ENCODE measurements around the gene GCG.

GCG gene

DNA sequence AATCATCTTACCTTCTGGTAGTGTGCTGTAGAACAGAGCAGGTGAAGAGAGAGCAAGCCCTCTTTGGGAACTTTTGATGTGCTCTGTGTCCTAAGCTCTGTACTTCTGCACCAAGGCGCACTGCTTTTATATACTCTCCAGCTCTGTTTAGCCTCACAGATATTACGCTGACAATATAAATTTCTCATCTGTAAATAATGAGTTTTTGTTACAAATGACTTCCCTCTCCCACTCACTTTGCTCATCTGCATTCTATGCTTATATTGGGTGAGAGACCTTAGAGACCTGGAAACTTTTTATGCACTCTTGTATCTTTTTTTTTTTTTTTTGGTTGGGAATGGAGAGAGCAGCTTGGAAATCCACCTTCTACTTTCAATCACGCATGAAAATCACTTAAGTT is at the start of gene GCG:
GCG (minus strand) TSS at position 101 of the 400 bp plus-strand sequence. CDS start 3,069 bp downstream, outside the sequence.
- TF ChIP-seq, protein P1, sequence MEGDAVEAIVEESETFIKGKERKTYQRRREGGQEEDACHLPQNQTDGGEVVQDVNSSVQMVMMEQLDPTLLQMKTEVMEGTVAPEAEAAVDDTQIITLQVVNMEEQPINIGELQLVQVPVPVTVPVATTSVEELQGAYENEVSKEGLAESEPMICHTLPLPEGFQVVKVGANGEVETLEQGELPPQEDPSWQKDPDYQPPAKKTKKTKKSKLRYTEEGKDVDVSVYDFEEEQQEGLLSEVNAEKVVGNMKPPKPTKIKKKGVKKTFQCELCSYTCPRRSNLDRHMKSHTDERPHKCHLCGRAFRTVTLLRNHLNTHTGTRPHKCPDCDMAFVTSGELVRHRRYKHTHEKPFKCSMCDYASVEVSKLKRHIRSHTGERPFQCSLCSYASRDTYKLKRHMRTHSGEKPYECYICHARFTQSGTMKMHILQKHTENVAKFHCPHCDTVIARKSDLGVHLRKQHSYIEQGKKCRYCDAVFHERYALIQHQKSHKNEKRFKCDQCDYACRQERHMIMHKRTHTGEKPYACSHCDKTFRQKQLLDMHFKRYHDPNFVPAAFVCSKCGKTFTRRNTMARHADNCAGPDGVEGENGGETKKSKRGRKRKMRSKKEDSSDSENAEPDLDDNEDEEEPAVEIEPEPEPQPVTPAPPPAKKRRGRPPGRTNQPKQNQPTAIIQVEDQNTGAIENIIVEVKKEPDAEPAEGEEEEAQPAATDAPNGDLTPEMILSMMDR (IDR thresholded peaks at IDR 0.05; ENCODE audit: control insufficient read depth, extremely low read depth, insufficient read depth) = no peak
- no peak for DNase-seq (ENCODE audit: low read depth)
- no peak within 1 kb of the TSS for H3K4me3 ChIP-seq (ENCODE audit: low read depth, low read length)

DNA sequence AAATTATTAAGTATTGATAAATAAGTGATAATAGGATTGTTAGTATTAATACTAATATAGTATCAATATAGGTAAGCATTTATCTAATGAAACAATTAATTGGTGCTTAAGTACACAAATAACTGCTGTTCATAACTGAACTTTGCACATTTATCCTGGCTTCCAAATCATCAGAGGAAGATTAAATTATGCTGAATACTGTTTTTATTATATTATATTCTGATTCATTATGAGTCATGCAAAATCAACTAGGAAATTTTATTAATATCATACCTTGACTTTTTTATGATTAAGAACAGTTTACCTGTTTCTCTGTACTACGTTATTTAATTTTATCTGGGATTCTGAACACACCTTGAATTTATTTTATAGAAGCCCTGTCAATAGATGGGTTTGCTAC is 48.6 kb upstream of the GCG start:
- no peak overlapping the region for H3K4me3 ChIP-seq (ENCODE audit: low read depth, low read length)
- DNase-seq (ENCODE audit: low read depth) = no peak
- TF ChIP-seq, protein P1 (IDR thresholded peaks at IDR 0.05; ENCODE audit: control insufficient read depth, extremely low read depth, insufficient read depth) = no peak

DNA sequence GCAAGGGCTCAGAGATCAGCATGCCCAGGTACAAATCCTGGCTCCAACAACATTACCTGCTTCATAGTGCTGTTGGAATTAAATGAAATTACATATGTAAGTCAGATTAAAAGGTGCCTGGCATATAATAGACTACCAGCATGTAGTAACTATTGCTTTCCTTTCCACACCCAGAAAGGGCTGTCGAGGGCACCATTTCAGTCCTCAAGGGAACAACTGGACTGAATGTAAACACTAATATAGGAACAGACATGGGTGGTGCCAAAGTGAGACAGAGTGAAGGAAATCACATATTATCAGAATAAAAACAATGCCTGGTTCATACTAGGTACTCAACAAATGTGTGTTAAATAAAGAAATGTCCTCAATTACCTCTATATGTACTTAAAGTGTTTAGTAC is 47.9 kb upstream of the GCG start:
- TF ChIP-seq, protein P1 (IDR thresholded peaks at IDR 0.05; ENCODE audit: control insufficient read depth, extremely low read depth, insufficient read depth) = no peak
- no peak overlapping the region for H3K4me3 ChIP-seq (ENCODE audit: low read depth, low read length)
- DNase-seq (ENCODE audit: low read depth) = no peak

DNA sequence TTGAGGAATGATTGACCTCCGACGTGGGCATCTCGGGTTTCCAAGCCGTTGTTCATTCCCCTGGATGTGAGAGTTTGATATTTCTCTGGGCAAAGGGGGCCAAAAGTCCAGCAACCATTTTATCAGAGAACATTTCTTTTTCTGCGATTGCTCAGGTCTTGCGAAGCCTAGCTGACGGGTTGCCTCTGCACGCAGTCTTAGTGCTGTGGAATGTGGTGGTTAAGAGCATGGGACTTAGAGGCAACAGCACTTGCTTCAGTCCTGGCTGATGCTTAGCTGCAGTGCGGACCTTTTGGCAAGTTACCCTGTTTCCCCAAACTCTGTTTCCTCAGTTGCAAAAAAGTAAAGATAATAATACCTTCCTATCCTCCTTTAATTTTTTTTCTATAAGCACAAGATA is 46.2 kb upstream of the GCG start:
- DNase-seq (ENCODE audit: low read depth) = no peak
- no peak overlapping the region for H3K4me3 ChIP-seq (ENCODE audit: low read depth, low read length)
- TF ChIP-seq, protein P1 (IDR thresholded peaks at IDR 0.05; ENCODE audit: control insufficient read depth, extremely low read depth, insufficient read depth) = no peak

DNA sequence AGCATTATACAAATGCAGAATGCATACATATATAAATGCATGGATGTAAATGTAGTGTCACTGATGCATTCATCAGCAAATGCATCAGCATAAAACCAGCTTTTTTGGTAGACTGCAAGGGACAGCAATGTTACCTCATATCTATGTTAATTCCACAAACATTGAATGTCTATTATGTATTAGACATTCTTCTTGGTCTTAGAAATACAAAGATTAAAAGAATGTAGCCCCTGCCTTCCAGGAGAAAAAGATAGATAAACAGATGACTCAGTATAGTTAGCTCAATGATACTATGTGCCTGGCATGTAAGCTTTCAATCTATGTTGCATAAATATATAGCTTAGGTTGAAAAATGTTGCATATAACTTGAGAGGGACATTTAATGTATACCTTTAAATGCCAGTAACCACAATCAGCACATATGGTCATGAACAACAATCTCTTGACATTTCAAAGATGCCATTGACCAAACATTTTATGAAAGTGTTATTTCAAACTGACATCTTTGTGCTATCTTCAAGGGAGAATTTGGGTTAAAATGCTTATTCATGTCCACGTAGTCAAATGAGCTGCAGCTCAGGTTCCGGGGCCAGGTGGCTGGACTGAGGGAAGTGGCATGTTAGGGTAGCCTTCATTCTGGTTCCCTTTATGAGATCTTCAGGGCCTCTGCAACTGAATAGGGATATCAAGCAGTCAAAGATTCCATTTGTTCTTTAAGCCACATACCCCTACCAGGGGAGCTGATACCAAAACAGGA is 45.2 kb upstream of the GCG start:
- no peak overlapping the region for H3K4me3 ChIP-seq (ENCODE audit: low read depth, low read length)
- TF ChIP-seq, protein P1 (IDR thresholded peaks at IDR 0.05; ENCODE audit: control insufficient read depth, extremely low read depth, insufficient read depth) = no peak
- no peak for DNase-seq (ENCODE audit: low read depth)

DNA sequence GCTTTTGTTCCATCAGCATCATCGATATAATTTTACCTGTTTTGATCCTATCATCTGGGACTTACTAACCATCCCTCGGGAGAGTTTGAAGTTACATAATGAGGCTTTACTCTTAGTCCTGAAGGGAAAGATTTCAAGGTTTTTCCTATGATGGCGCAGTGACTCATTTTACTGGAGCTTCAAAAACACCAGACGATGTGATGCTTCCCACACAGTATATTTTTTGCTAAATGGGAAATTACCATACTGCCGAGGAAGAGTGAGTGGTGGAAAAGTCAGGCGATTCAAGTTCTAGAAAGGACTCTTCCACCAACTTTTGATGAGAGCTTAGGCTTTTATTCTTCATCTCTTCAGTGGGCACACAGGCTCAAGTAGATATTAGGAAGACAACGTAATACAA is 44.6 kb upstream of the GCG start:
- TF ChIP-seq, protein P1 (IDR thresholded peaks at IDR 0.05; ENCODE audit: control insufficient read depth, extremely low read depth, insufficient read depth) = no peak
- DNase-seq (ENCODE audit: low read depth) = no peak
- H3K4me3 ChIP-seq (ENCODE audit: low read depth, low read length) = no peak overlapping the region

DNA sequence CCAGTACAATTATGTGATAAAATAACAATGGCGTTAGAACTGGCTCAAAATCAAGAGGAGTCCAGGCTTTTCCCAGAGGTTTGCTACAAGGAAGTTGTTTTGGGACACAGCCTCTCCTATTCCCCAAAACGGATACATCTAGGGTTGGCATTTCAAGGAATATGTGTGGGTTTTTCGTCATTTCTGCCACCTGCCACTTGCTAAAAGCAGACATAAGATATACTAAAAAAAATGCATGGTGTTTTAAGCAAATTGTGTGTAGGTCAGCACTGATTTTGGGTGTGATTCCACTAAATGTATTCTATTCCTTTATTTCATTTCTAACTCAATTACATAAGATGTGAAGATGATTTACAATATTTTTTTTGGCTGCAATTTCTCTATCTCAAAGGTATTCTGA is 36.4 kb upstream of the GCG start:
- TF ChIP-seq, protein P1 (IDR thresholded peaks at IDR 0.05; ENCODE audit: control insufficient read depth, extremely low read depth, insufficient read depth) = no peak
- DNase-seq (ENCODE audit: low read depth) = no peak
- no peak overlapping the region for H3K4me3 ChIP-seq (ENCODE audit: low read depth, low read length)

Measured in LNCaP clone FGC (cell line).